Measurements from ENCODE around the gene FIZ1. TPM values are rescaled to one million over a fixed set of nuclear protein-coding genes. Genes with fewer than 3 reads are reported as not detected.

FIZ1 gene
- total and polyA plus RNA-seq, 2 of the 4 experiments (the other 2 are of a cell fraction): 1.3 to 5.9 TPM

DNA sequence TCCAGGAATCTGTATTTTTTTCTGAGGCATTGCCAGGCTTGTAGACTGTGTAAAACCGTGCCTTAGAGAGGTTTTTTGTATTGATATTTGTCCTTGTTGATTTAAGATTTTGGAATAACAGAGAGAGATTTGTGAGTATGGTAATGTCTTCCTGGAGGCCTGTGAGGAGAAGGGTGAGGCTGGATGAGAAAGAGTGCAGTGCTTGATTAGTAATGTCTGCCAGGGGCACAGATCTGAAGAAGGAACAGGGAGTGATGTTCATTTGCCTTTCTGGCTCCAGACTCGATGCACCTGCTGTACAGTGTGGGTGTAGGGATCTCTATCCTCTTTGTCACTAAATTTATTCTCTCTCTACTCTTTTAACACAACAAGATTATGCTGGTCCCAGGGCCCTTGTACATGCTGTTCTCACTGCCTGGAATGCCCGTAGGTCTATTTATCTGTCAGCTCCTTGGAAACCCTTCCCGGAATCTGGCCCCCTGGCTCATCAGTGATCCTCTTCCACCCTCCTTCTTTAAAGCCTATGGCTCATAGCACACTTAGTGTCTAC, 4.2 kb downstream of the FIZ1 start:
- in situ Hi-C loops (cut with MboI; ENCODE audit: low sequenced_read_pairs): no loop called here
- Histone ChIP-seq H3K4me3 (ENCODE audit: insufficient read depth, low read depth, low read length) (no peak overlapping the region), H3K27me3 (ENCODE audit: control insufficient read depth, insufficient read depth, low read length) (no peaks in the 10 kb centered on the region), H2AK5ac (ENCODE audit: low read depth, low read length) (no peak overlapping the region), H2BK120ac (ENCODE audit: low read depth, low read length) (no peak overlapping the region), H3K36me3 (ENCODE audit: control insufficient read depth, insufficient read depth, low read length) (peaks cover 42% of the 10 kb centered on the region), H4K5ac (ENCODE audit: low read depth, low read length) (no peak overlapping the region), H2BK5ac (ENCODE audit: low read depth, low read length, poor library complexity, severe bottlenecking) (no peak overlapping the region), H3K56ac (ENCODE audit: extremely low read depth, insufficient read depth, low read length) (no peak overlapping the region), H3K4ac (ENCODE audit: low read depth, low read length) (no peak overlapping the region), H2BK15ac (ENCODE audit: low read depth, low read length) (no peak overlapping the region), H3K4me2 (ENCODE audit: low read depth, low read length) (no peak overlapping the region), H2AK9ac (replicated peaks; ENCODE audit: low read depth, low read length, poor library complexity) (no peak overlapping the region), H4K20me1 (ENCODE audit: insufficient read depth, low read length) (no peaks in the 10 kb centered on the region), H2BK20ac (ENCODE audit: low read depth, low read length) (no peak overlapping the region), H3K14ac (replicated peaks; ENCODE audit: low read depth, low read length) (no peak overlapping the region), H4K8ac (ENCODE audit: low read depth in 2 of 2, low read length in 2 of 2) (no peak overlapping the region), H3K4me1 (ENCODE audit: control insufficient read depth, insufficient read depth, low read length) (no peaks in the 10 kb centered on the region), H3K79me1 (ENCODE audit: low read depth in 1 of 2, low read length in 2 of 2) (peaks cover 7 to 19% of the 10 kb centered on the region in 2 experiments), H3K23ac (ENCODE audit: low read depth, low read length) (no peak overlapping the region), H3K27ac (ENCODE audit: insufficient read depth, low read length) (no peak overlapping the region), H3K9me1 (ENCODE audit: insufficient read depth, low read length) (peaks cover 5% of the 10 kb centered on the region; the same call in 1 of the 2 replicates), H3K9me3 (ENCODE audit: control insufficient read depth, insufficient read depth, low read length) (no peaks in the 10 kb centered on the region), H2AFZ (replicated peaks; ENCODE audit: low read length, poor library complexity) (no peak overlapping the region), H4K91ac (ENCODE audit: insufficient read depth, low read depth, low read length) (no peak overlapping the region), H3K9ac (ENCODE audit: low read depth, low read length) (no peak overlapping the region), H3K18ac (ENCODE audit: low read depth, low read length) (no peak overlapping the region)
- TF ChIP-seq FOS (IDR thresholded peaks at IDR 0.05; ENCODE audit: low read depth, low read length) (no peak), SMC3 (IDR thresholded peaks at IDR 0.05; ENCODE audit: low read depth, low read length) (no peak), MAZ (IDR thresholded peaks at IDR 0.05; ENCODE audit: borderline replicate concordance, low read depth, low read length) (no peak), BHLHE40 (IDR thresholded peaks at IDR 0.05; ENCODE audit: low read depth, low read length) (no peak)
- 100% methylated on average over 3 of the region's 4 CpGs; no CpG with 5 or more reads in 1 of the 2 experiments for WGBS, 2 experiments (ENCODE audit: extremely low coverage in 2 of 2, insufficient read length in 1 of 2)
- POLR2A ChIA-PET (ENCODE audit: unreplicated experiment): interaction anchor here (0.6 kb wide), 1 partner anchor 59 kb away, joined by 3 read pairs; no protein-coding TSS in a partner anchor
- BruUV-seq (replicated peaks): no TSS peak
- intact Hi-C loops (cut with micrococcal nuclease): no loop called here
- DNase-seq (no peak), ATAC-seq (ENCODE audit: low read depth) (no peak)
- CTCF ChIA-PET: no interaction called here
- dilution Hi-C loops (cut with HindIII; ENCODE audit: low sequenced_read_pairs, unreplicated experiment): no loop called here
